ELR (cell line): Measurements from ENCODE around the gene C2CD4A.

ENCODE experiments used
- DNase-seq: peaks from one replicate; pipeline ENCODE4 v3.0.0-alpha.2; 2015; ENCODE audit warnings: low read depth

The C2CD4A gene

GRCh38 chr15:62103431-62103830, 36.7 kb downstream of the C2CD4A start:
- no peak for DNase-seq

GRCh38 chr15:62104401-62104800, 37.6 kb downstream of the C2CD4A start:
- no peak for DNase-seq

- DNase-seq: no peak
Observed at GRCh38 chr15:62104846-62105245, 38.1 kb downstream of the C2CD4A start.

GRCh38 chr15:62105266-62105665, 38.5 kb downstream of the C2CD4A start:
- no peak for DNase-seq

GRCh38 chr15:62106096-62106495, 39.3 kb downstream of the C2CD4A start:
- no peak for DNase-seq

- no peak for DNase-seq
Observed at GRCh38 chr15:62107571-62108121, 40.9 kb downstream of the C2CD4A start.

GRCh38 chr15:62108411-62108810, 41.6 kb downstream of the C2CD4A start:
- no peak for DNase-seq

- DNase-seq: no peak
Observed at GRCh38 chr15:62109437-62109836, 42.7 kb downstream of the C2CD4A start.

GRCh38 chr15:62109982-62110851, 43.4 kb downstream of the C2CD4A start:
- DNase-seq: peak; percentile 75

- no peak for DNase-seq
Observed at GRCh38 chr15:62112081-62112480, 45.3 kb downstream of the C2CD4A start.

GRCh38 chr15:62112616-62113593, 46.1 kb downstream of the C2CD4A start:
- DNase-seq: peak; percentile 84

- no peak for DNase-seq
Observed at GRCh38 chr15:62115847-62116246, 49.1 kb downstream of the C2CD4A start.

- peak; percentile 18 for DNase-seq
Observed at GRCh38 chr15:62118520-62119226, 51.9 kb downstream of the C2CD4A start.

GRCh38 chr15:62119227-62119864, 52.6 kb downstream of the C2CD4A start:
- peak; percentile 93 for DNase-seq

GRCh38 chr15:62119874-62120273, 53.1 kb downstream of the C2CD4A start:
- DNase-seq: no peak
